ENCODE results near the gene SATB2.
A peak's percentile ranks its signal among the peaks of the same experiment; 100 is the strongest.

SATB2 gene

GRCh38 chr2:199457147-199458008, at the start of gene SATB2:
Gene SATB2, minus strand, starts transcription at chr2:199457939. Its CDS starts 1,902 bp downstream, at chr2:199456037.
- Histone ChIP-seq H3K27ac (ENCODE audit: extremely low read depth, low read depth, low read length) (peak within 1 kb of the TSS; percentile 100), H3K9me3 (ENCODE audit: control insufficient read depth, insufficient read depth, low read depth, low read length) (no peaks in the 10 kb centered on the region), H3K36me3 (ENCODE audit: control insufficient read depth in 2 of 2, insufficient read depth in 1 of 2, low read length in 2 of 2) (no peaks in the 10 kb centered on the region; a peak in 1 of 3 replicates), H3K4me3 (ENCODE audit: low read depth, low read length) (peak within 1 kb of the TSS; percentile 63), H3K4me1 (ENCODE audit: control insufficient read depth, insufficient read depth, low read length) (peaks cover 13% of the 10 kb centered on the region)
- ChIA-PET POLR2A (interaction anchor here (1.0 kb wide), 1 partner anchor 14 kb away, joined by 4 read pairs; no protein-coding TSS in a partner anchor), CTCF (interaction anchor here (0.5 kb wide), 1 partner anchor 49 kb away, joined by 4 read pairs; no protein-coding TSS in a partner anchor)
- TF ChIP-seq INSM2 (tag by site-specific recombination; IDR thresholded peaks at IDR 0.05) (no peak), ZNF677 (tag by site-specific recombination; IDR thresholded peaks at IDR 0.05) (no peak), RBAK (tag by site-specific recombination; IDR thresholded peaks at IDR 0.05) (no peak), ZNF132 (tag by site-specific recombination; IDR thresholded peaks at IDR 0.05; ENCODE audit: borderline replicate concordance) (no peak), ZNF560 (tag by site-specific recombination; IDR thresholded peaks at IDR 0.05; ENCODE audit: borderline replicate concordance) (no peak), ZNF623 (tag by site-specific recombination; IDR thresholded peaks at IDR 0.05) (no peak), ZNF239 (tag by site-specific recombination; IDR thresholded peaks at IDR 0.05) (no peak), SP3 (tag by site-specific recombination; IDR thresholded peaks at IDR 0.05) (no peak; the same call in 1 of the 2 replicates), ZNF571 (tag by site-specific recombination; IDR thresholded peaks at IDR 0.05) (no peak), SCRT1 (tag by site-specific recombination; IDR thresholded peaks at IDR 0.05; ENCODE audit: borderline replicate concordance) (no peak), ZNF16 (tag by site-specific recombination; IDR thresholded peaks at IDR 0.05; ENCODE audit: low read depth) (no peak), SALL2 (tag by site-specific recombination; IDR thresholded peaks at IDR 0.05; ENCODE audit: borderline replicate concordance) (no peak), ZNF624 (tag by site-specific recombination; IDR thresholded peaks at IDR 0.05) (no peak), ZXDB (tag by site-specific recombination; IDR thresholded peaks at IDR 0.05) (peak; percentile 49), ZNF548 (tag by site-specific recombination; IDR thresholded peaks at IDR 0.05) (no peak), ZNF133 (tag by site-specific recombination; IDR thresholded peaks at IDR 0.05) (no peak), GLI2 (tag by site-specific recombination; IDR thresholded peaks at IDR 0.05; ENCODE audit: borderline replicate concordance, low read depth) (no peak), ZNF621 (tag by site-specific recombination; IDR thresholded peaks at IDR 0.05) (no peak), AEBP2 (tag by site-specific recombination; IDR thresholded peaks at IDR 0.05; ENCODE audit: borderline replicate concordance) (no peak), ZNF585B (tag by site-specific recombination; IDR thresholded peaks at IDR 0.05) (no peak), ZBTB17 (tag by site-specific recombination; IDR thresholded peaks at IDR 0.05) (0 out of 2 replicates have a peak, but pooled peaks have one; percentile 19), ZNF146 (tag by site-specific recombination; IDR thresholded peaks at IDR 0.05) (no peak), REST (tag by site-specific recombination; IDR thresholded peaks at IDR 0.05) (no peak), ZNF501 (tag by site-specific recombination; IDR thresholded peaks at IDR 0.05) (no peak), KLF8 (tag by site-specific recombination; IDR thresholded peaks at IDR 0.05) (0 out of 2 replicates have a peak, but pooled peaks have one; percentile 17), ZSCAN30 (tag by site-specific recombination; IDR thresholded peaks at IDR 0.05) (peak; percentile 54; the same call in 1 of the 2 replicates), KLF1 (tag by site-specific recombination; IDR thresholded peaks at IDR 0.05) (no peak; the same call in 1 of the 2 replicates), ZNF175 (tag by site-specific recombination; IDR thresholded peaks at IDR 0.05) (no peak), ZBTB7A (tag by site-specific recombination; IDR thresholded peaks at IDR 0.05; ENCODE audit: low read depth) (no peak), MYNN (tag by site-specific recombination; IDR thresholded peaks at IDR 0.05; ENCODE audit: borderline replicate concordance) (no peak), ZBTB21 (tag by site-specific recombination; IDR thresholded peaks at IDR 0.05) (no peak), ZFP37 (tag by site-specific recombination; IDR thresholded peaks at IDR 0.05) (peak; percentile 22; the same call in 1 of the 2 replicates), OVOL3 (tag by site-specific recombination; IDR thresholded peaks at IDR 0.05) (no peak), ZNF843 (tag by site-specific recombination; IDR thresholded peaks at IDR 0.05) (no peak)

Data from HEK293 (cell line).